Hematopoietic multipotent progenitor cell treated with erythropoietin and hydrocortisone succinate and interleukin-3 and kit ligand, for 6 days (in vitro differentiated cells): ENCODE results near the gene CARD14.
"Not testable (repeated sequence)": the region's sequence is repeated elsewhere in the genome, so short reads cannot be mapped to it uniquely, and the experiment has no call there.

Experiments
- DNase-seq: peaks from one replicate; pipeline ENCODE4 v3.0.0-alpha.2; 2015

CARD14 gene

GRCh38 chr17:80151333-80151732 is 18.5 kb upstream of the CARD14 start:
- no peak for DNase-seq

- DNase-seq: peak; percentile 85
Measured at GRCh38 chr17:80152081-80152702, 17.6 kb upstream of the CARD14 start.

- DNase-seq: no peak
Measured at GRCh38 chr17:80153004-80153403, 16.8 kb upstream of the CARD14 start.

- no peak for DNase-seq
Measured at GRCh38 chr17:80154166-80154565, 15.7 kb upstream of the CARD14 start.

- DNase-seq: not testable (repeated sequence)
Measured at GRCh38 chr17:80155600-80155999, 14.2 kb upstream of the CARD14 start.

- DNase-seq: no peak
Measured at GRCh38 chr17:80158846-80159245, 11.0 kb upstream of the CARD14 start.

- DNase-seq: peak; percentile 95
Measured at GRCh38 chr17:80160536-80160935, 9.3 kb upstream of the CARD14 start.

- DNase-seq: peak; percentile 95
Measured at GRCh38 chr17:80163336-80163735, 6.5 kb upstream of the CARD14 start.

- DNase-seq: no peak
Measured at GRCh38 chr17:80164185-80164584, 5.6 kb upstream of the CARD14 start.

- no peak for DNase-seq
Measured at GRCh38 chr17:80166446-80166845, 3.4 kb upstream of the CARD14 start.

- peak; percentile 32 for DNase-seq
Measured at GRCh38 chr17:80168371-80168770, 1.5 kb upstream of the CARD14 start.

- no peak for DNase-seq
Measured at GRCh38 chr17:80169107-80169506, 723 bp upstream of the CARD14 start.

GRCh38 chr17:80171681-80172080 is 1.9 kb downstream of the CARD14 start:
- DNase-seq: no peak

- no peak for DNase-seq
Measured at GRCh38 chr17:80173126-80173525, 3.3 kb downstream of the CARD14 start.

- DNase-seq: no peak
Measured at GRCh38 chr17:80173916-80174315, 4.1 kb downstream of the CARD14 start.

- no peak for DNase-seq
Measured at GRCh38 chr17:80176757-80177156, 6.9 kb downstream of the CARD14 start.

GRCh38 chr17:80177986-80178595 is 8.3 kb downstream of the CARD14 start:
- DNase-seq: no peak

- no peak for DNase-seq
Measured at GRCh38 chr17:80180192-80180591, 10.4 kb downstream of the CARD14 start.

- DNase-seq: no peak
Measured at GRCh38 chr17:80181431-80181830, 11.6 kb downstream of the CARD14 start.

- no peak for DNase-seq
Measured at GRCh38 chr17:80182118-80182844, 12.5 kb downstream of the CARD14 start.

- DNase-seq: no peak
Measured at GRCh38 chr17:80182845-80183223, 13.0 kb downstream of the CARD14 start.

GRCh38 chr17:80183581-80184422 is 14.0 kb downstream of the CARD14 start:
- no peak for DNase-seq

GRCh38 chr17:80184423-80184714 is 14.5 kb downstream of the CARD14 start:
- DNase-seq: no peak

- no peak for DNase-seq
Measured at GRCh38 chr17:80185968-80186367, 16.1 kb downstream of the CARD14 start.
